Pancreas (tissue), 10 donors: Measurements from ENCODE around the gene TMEM143. TPM values are rescaled to one million over a fixed set of nuclear protein-coding genes. Genes with fewer than 3 reads are reported as not detected.

Experiments
- ATAC-seq, 4 donors: fragments of 200-7000 bp; cut with Tn5 transposase; one replicate each; pipeline versions ENCODE4 v1.8.0 to v1.9.1; 2020; ENCODE audit warnings: mild to moderate bottlenecking in 4 of 4, moderate library complexity in 4 of 4
- DNase-seq, 6 donors: peaks; one replicate each; pipeline ENCODE4 v3.0.0-alpha.2; 2020
- FAIRE-seq: peaks from 2 replicates; lab custom pipeline; 2012; peaks lifted over from hg19 to GRCh38; lab: Jason Lieb, UNC
- H3K27ac ChIP-seq, 4 donors: fragments of 200-600 bp; sonication (generic); 1 replicate in 3 of 4; 2 replicates in 1 of 4; pipeline versions ENCODE4 v1.5.0 to v1.8.0; 2020
- H3K27me3 ChIP-seq, 4 donors: fragments of 200-600 bp; one replicate each; pipeline ENCODE4 v1.8.0; 2021
- H3K36me3 ChIP-seq, 3 donors: fragments of 200-600 bp; sonication (generic) in 1 of 3; one replicate each; pipeline versions ENCODE4 v1.5.0 to v1.8.0; 2020 to 2021
- H3K4me1 ChIP-seq, 3 donors: fragments of 200-600 bp; one replicate each; pipeline ENCODE4 v1.8.0; 2021
- H3K4me3 ChIP-seq, 4 donors: fragments of 200-600 bp; sonication (generic) in 2 of 4; one replicate each; pipeline versions ENCODE4 v1.5.0 to v1.8.0; 2020 to 2021
- H3K9me3 ChIP-seq, 4 donors: fragments of 200-600 bp; one replicate each; pipeline ENCODE4 v1.8.0; 2021
- WGBS, 2 donors: extraction: QIAGEN DNeasy Blood & Tissue Kit; methylation state at CpG; one replicate each; pipeline ENCODE4 v1.1.7; 2013; 5-methylcytosine and 5-hydroxymethylcytosine counted together
- intact Hi-C, 3 donors: fragments of 100-400 bp; cut with DNase I; formaldehyde crosslinking; loops; one replicate each; pipeline versions ENCODE4 v1.11.1 to v1.14.2; 2022
- polyA plus RNA-seq, 2 donors: library from polyadenylated mRNA; stranded (reverse); fragments of 200-250 nt; gene quantifications; one replicate each; pipeline ENCODE4 v1.2.3, GENCODE V29; 2013
- total RNA-seq, 6 donors: library from RNA; stranded (reverse); fragmentation: NEBNext Ultra II Directional in 4 of 6; extraction: Animal tissue kit (Norgen Biotek cat#: 25700) in 4 of 6; gene quantifications; one replicate each; pipeline versions ENCODE4 v1.2.1 to v1.2.4, GENCODE V29; 2021 to 2023
- TF ChIP-seq, protein P1 (sequence below), 4 donors: fragments of 200-600 bp; sonication (generic) in 3 of 4; IDR thresholded peaks; one replicate each; pipeline versions ENCODE4 v1.5.0 to v1.8.0; 2021; ENCODE audit warnings: antibody characterized with exemption in 4 of 4
- donor health status: healthy with polysubstance abuse.
- donor health status: DM: no; HTN: no; CAD: no; lungs with moderate emphysema.
- donor health status: DM: no; HTN: no; CAD: no.
- donor health status: control.
- donor health status: control.
- donor health status: Bipolar disorder and iron deficiency.
- donor health status: DM: yes; HTN: yes; CAD: no.
- donor health status: DM: no; HTN: no; CAD: no.
- donor health status: DM: no; HTN: no; CAD: no.
- donor health status: DM: yes; HTN: yes; CAD: no.

The TMEM143 gene
- total and polyA plus RNA-seq, 8 donors: 3.3 to 11.2 (median 5.1) TPM

GRCh38 chr19:48362716-48363499, 832 bp downstream of the TMEM143 start:
- DNase-seq (peak; percentile 91 to 99 (median 95)), FAIRE-seq (no peak), ATAC-seq (peak; percentile 86 to 92 (median 88))
- Histone ChIP-seq H3K27ac (peak overlapping the region; percentile 89 to 94 (median 92)), H3K27me3 (no peaks in the 10 kb centered on the region), H3K9me3 (no peaks in the 10 kb centered on the region), H3K4me1 (peaks cover 0 to 3% (median 0%) of the 10 kb centered on the region in 3 donors), H3K4me3 (peak overlapping the region; percentile 18 to 55 (median 51)), H3K36me3 (no peaks in the 10 kb centered on the region)
- 3% methylated on average over 26 of the region's 26 CpGs for WGBS, 2 donors
- intact Hi-C loops: no loop called here
- TF ChIP-seq, protein P1, sequence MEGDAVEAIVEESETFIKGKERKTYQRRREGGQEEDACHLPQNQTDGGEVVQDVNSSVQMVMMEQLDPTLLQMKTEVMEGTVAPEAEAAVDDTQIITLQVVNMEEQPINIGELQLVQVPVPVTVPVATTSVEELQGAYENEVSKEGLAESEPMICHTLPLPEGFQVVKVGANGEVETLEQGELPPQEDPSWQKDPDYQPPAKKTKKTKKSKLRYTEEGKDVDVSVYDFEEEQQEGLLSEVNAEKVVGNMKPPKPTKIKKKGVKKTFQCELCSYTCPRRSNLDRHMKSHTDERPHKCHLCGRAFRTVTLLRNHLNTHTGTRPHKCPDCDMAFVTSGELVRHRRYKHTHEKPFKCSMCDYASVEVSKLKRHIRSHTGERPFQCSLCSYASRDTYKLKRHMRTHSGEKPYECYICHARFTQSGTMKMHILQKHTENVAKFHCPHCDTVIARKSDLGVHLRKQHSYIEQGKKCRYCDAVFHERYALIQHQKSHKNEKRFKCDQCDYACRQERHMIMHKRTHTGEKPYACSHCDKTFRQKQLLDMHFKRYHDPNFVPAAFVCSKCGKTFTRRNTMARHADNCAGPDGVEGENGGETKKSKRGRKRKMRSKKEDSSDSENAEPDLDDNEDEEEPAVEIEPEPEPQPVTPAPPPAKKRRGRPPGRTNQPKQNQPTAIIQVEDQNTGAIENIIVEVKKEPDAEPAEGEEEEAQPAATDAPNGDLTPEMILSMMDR (IDR thresholded peaks at IDR 0.05): no peak

- no peak for DNase-seq
- WGBS, 2 donors: 93 to 96% methylated on average over 3 of the region's 3 CpGs
- Histone ChIP-seq H3K27me3 (no peaks in the 10 kb centered on the region), H3K9me3 (no peaks in the 10 kb centered on the region), H3K36me3 (no peaks in the 10 kb centered on the region), H3K27ac (no peak overlapping the region), H3K4me3 (no peak overlapping the region), H3K4me1 (peaks cover 0 to 3% (median 0%) of the 10 kb centered on the region in 3 donors)
- FAIRE-seq: no peak
- TF ChIP-seq, protein P1 (IDR thresholded peaks at IDR 0.05): no peak
- no peak for ATAC-seq
- intact Hi-C loops: no loop called here
Measured at GRCh38 chr19:48361912-48362311, 1.8 kb downstream of the TMEM143 start.

GRCh38 chr19:48359123-48359522, 4.6 kb downstream of the TMEM143 start:
- no peaks in the 10 kb centered on the region for H3K9me3 ChIP-seq
- 93% methylated on average over 5 of the region's 5 CpGs for WGBS, 2 donors
- intact Hi-C loops: no loop called here
- DNase-seq (no peak), ATAC-seq (no peak), FAIRE-seq (no peak)
- no peak overlapping the region for H3K4me3 ChIP-seq
- TF ChIP-seq, protein P1 (IDR thresholded peaks at IDR 0.05): no peak
- no peak overlapping the region for H3K27ac ChIP-seq
- no peaks in the 10 kb centered on the region for H3K4me1 ChIP-seq
- no peaks in the 10 kb centered on the region for H3K36me3 ChIP-seq
- no peaks in the 10 kb centered on the region for H3K27me3 ChIP-seq

DNA sequence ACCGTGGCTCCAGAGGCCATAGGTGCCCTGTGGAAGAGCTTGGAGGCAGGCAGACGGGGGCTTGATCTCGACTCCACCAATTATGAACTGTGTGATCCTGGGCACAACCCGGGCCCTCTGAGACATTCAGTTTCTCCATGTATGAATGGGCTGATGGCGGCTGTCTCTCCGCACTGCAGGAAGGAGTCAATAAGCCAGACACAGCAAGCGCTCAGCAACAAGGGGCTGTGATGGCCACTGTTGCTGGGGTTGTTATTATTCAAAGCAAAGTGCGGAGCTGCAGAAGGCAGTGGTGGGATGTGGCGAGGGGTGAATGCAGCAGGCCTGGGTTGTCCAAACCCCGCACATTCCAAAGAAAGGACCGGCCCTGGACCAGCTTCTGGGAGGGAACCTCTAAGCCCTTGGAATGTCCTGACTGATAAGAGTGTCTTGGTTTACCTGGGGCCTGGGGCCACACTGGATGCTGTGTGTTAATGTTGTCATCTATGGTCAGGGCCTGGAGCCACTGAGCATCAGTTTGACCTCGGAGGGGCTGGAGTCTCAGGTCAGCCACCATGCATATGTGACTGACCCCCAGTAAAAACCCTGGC, 8.3 kb downstream of the TMEM143 start:
- no peaks in the 10 kb centered on the region for H3K36me3 ChIP-seq
- no peaks in the 10 kb centered on the region for H3K4me1 ChIP-seq
- H3K27me3 ChIP-seq: no peaks in the 10 kb centered on the region
- H3K9me3 ChIP-seq: no peaks in the 10 kb centered on the region
- WGBS, 2 donors: 87 to 88% methylated on average over 12 of the region's 12 CpGs
- no peak overlapping the region for H3K4me3 ChIP-seq
- no peak overlapping the region for H3K27ac ChIP-seq
- DNase-seq (no peak), FAIRE-seq (no peak), ATAC-seq (no peak)
- TF ChIP-seq, protein P1 (IDR thresholded peaks at IDR 0.05): no peak
- intact Hi-C loops: no loop called here
